ENCODE data around the gene IFNB1. TPM values are rescaled to one million over a fixed set of nuclear protein-coding genes. Genes with fewer than 3 reads are reported as not detected.

The IFNB1 gene
- total RNA-seq, 1 experiment from 2014 or later, result not detected

GRCh38 chr9:21119093-21119770, 41.5 kb upstream of the IFNB1 start:
- WGBS (ENCODE audit: extremely low coverage, insufficient read length, low lambda C conversion rate), result no CpG with 5 or more reads among the region's 7 CpGs

More at GRCh38 chr9:21119093-21119770, 41.5 kb upstream of the IFNB1 start:
- Histone ChIP-seq H3K9ac (ENCODE audit: extremely low read depth, insufficient read length, low read length) (no peak overlapping the region), H3K27me3 (ENCODE audit: insufficient read depth, low read length) (no peaks in the 10 kb centered on the region), H2BK120ac (ENCODE audit: low read depth, low read length, poor library complexity, severe bottlenecking) (no peak overlapping the region), H3K27ac (ENCODE audit: insufficient read length, low read depth, low read length) (no peak overlapping the region), H2BK12ac (ENCODE audit: insufficient read length, low read depth, low read length) (no peak overlapping the region), H3K23ac (ENCODE audit: insufficient read length, low read depth, low read length) (no peak overlapping the region), H4K91ac (ENCODE audit: insufficient read length, low read depth, low read length) (no peak overlapping the region), H3K4ac (ENCODE audit: low read depth, low read length) (no peak overlapping the region), H3K79me1 (ENCODE audit: insufficient read depth, low read depth, low read length, poor library complexity, severe bottlenecking) (no peaks in the 10 kb centered on the region), H2BK5ac (ENCODE audit: insufficient read length, low read length) (no peak overlapping the region), H3T11ph (ENCODE audit: low read length) (no peak overlapping the region), H3K79me2 (ENCODE audit: insufficient read depth, low read length) (no peaks in the 10 kb centered on the region), H2AK5ac (ENCODE audit: insufficient read length, low read length) (no peak overlapping the region), H4K8ac (replicated peaks; ENCODE audit: insufficient read length, low read depth, low read length) (no peak overlapping the region), H4K20me1 (ENCODE audit: control insufficient read depth, insufficient read depth, insufficient read length) (no peaks in the 10 kb centered on the region), H3K56ac (ENCODE audit: insufficient read length, low read depth, low read length) (no peak overlapping the region), H2BK20ac (ENCODE audit: low read depth, low read length, poor library complexity, severe bottlenecking) (no peak overlapping the region), H4K5ac (ENCODE audit: insufficient read length, low read depth, low read length) (no peak overlapping the region), H3K4me1 (ENCODE audit: insufficient read depth, low read length) (no peaks in the 10 kb centered on the region), H3K9me3 (ENCODE audit: control insufficient read depth, low read depth, low read length) (no peaks in the 10 kb centered on the region), H2BK15ac (ENCODE audit: low read depth, low read length) (no peak overlapping the region), H3K14ac (ENCODE audit: insufficient read depth, low read length) (no peak overlapping the region), H3K4me2 (ENCODE audit: insufficient read depth, insufficient read length, low read length) (no peak overlapping the region), H3K23me2 (ENCODE audit: insufficient read length, low read depth, low read length, poor library complexity, severe bottlenecking) (no peaks in the 10 kb centered on the region), H3K18ac (ENCODE audit: insufficient read length, low read depth, low read length) (no peak overlapping the region), H2AFZ (ENCODE audit: low read length) (no peak overlapping the region)
- DNase-seq, result no peak
- Mint-ChIP-seq H3K36me3 (ENCODE audit: insufficient read depth in 1 of 3, low read depth in 3 of 3) (no peaks in the 10 kb centered on the region), H3K27me3 (ENCODE audit: low read depth) (no peaks in the 10 kb centered on the region; the same call in 1 of the 2 replicates), H3K4me3 (no peak overlapping the region), H3K9me3 (no peaks in the 10 kb centered on the region), H3K27ac (peak overlapping the region in 1 of 3 experiments; percentile 68; a peak in 3 of 7 replicates), H3K4me1 (no peaks in the 10 kb centered on the region)
- no peak for TF ChIP-seq CTCF (conservative IDR thresholded peaks at IDR 0.05)

Data from H9 (cell line).